ENCODE results near the gene POLR2J3. TPM values are rescaled to one million over a fixed set of nuclear protein-coding genes. Genes with fewer than 3 reads are reported as not detected.
"Not testable (repeated sequence)": the region's sequence is repeated elsewhere in the genome, so short reads cannot be mapped to it uniquely, and the experiment has no call there.

Gene POLR2J3
- total RNA-seq, result 10 to 100 TPM; 11.3 to 28.5 (median 27.3) TPM

DNA sequence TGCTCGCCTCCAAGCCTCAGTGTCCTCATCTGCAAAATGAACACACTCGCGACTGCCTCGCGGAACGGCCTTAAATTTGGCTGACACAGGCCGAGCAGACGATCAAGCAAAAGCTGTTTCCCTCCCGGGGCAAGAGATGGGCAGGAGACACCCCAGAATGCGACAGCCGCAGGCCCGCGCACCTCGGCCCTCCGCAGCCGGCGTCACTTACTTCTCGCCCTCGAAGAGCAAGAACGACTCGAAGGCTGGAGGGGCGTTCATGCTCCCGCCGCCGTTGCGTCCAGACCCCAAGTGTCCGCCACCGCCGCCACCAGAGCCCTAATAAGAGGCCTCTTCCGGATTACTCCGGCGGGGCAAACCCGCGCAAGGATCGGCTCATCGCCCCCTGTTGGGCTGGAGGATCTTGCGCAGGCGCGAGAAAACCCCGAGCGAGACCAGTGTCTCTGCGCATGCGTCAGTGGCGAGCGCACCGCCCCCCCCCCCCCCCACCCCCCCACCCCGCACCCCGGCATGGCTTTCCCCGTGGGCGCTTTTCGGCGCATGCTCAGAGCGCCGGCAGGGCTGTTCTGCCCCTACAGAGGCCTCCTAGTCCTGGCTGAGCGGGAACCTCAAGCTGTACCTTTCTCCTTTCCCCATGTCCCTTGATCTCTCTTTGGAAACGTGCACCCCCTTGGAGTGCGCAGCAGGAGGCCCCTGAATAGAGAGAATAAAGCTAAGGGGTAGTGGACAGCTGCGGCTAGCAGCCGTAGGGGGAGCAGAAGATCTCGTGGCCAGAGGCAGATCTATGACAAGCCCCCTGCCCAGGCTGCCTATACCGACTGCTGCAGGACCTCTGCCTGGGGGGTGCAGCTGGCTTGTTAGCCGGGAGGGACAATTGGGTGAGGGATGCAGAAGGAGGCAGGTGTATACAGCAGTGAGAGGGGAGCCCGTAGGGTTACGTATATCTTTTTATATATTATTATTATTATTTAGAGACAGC, at the start of gene POLR2J3:
POLR2J3 (minus strand) TSS at position 323 of the 979 bp plus-strand sequence; CDS start at position 261, 62 bp downstream.
- H3K9me3 ChIP-seq, H3K27me3 ChIP-seq, H3K4me1 ChIP-seq, H3K36me3 ChIP-seq: not testable (repeated sequence)
- 0% methylated on average over 30 of the region's 64 CpGs for WGBS
- H3K4me3 ChIP-seq, result peak within 1 kb of the TSS; percentile 59
- DNase-seq (ENCODE audit: low spot score in 2 of 2), result peak; percentile 95 to 99
- peak within 1 kb of the TSS; percentile 30 for H3K27ac ChIP-seq
- TF ChIP-seq, protein P1, sequence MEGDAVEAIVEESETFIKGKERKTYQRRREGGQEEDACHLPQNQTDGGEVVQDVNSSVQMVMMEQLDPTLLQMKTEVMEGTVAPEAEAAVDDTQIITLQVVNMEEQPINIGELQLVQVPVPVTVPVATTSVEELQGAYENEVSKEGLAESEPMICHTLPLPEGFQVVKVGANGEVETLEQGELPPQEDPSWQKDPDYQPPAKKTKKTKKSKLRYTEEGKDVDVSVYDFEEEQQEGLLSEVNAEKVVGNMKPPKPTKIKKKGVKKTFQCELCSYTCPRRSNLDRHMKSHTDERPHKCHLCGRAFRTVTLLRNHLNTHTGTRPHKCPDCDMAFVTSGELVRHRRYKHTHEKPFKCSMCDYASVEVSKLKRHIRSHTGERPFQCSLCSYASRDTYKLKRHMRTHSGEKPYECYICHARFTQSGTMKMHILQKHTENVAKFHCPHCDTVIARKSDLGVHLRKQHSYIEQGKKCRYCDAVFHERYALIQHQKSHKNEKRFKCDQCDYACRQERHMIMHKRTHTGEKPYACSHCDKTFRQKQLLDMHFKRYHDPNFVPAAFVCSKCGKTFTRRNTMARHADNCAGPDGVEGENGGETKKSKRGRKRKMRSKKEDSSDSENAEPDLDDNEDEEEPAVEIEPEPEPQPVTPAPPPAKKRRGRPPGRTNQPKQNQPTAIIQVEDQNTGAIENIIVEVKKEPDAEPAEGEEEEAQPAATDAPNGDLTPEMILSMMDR (IDR thresholded peaks at IDR 0.05), result peak in 1 of 2 donors; percentile 68
- TF ChIP-seq POLR2AphosphoS5 (IDR thresholded peaks at IDR 0.05), result peak in 2 of 3 donors; percentile 58 to 64

DNA sequence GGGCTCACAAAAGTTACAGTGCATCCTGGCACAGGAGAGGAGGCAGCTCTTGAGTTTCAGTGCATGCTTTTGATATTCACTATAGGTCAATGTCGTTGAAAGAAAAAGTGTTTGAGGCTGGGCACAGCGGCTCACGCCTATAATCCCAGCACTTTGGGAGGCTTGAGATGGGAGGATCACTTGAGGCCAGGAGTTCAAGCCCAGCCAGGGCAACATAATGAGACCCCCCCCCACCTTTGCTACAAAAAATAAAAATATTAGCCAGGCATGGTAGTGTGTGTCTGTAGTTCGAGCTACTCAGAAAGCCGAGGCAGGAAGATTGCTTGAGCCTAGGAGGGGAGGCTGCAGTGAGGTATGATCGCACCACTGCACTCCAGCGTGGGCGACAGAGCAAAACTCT, 45.7 kb upstream of the POLR2J3 start:
- not testable (repeated sequence) for H3K36me3 ChIP-seq, H3K27me3 ChIP-seq, H3K27ac ChIP-seq, H3K4me3 ChIP-seq, H3K4me1 ChIP-seq, H3K9me3 ChIP-seq
- WGBS, result 60% methylated on average over 3 of the region's 8 CpGs
- peak in 1 of 2 donors; percentile 8 for DNase-seq (ENCODE audit: low spot score in 2 of 2)

DNA sequence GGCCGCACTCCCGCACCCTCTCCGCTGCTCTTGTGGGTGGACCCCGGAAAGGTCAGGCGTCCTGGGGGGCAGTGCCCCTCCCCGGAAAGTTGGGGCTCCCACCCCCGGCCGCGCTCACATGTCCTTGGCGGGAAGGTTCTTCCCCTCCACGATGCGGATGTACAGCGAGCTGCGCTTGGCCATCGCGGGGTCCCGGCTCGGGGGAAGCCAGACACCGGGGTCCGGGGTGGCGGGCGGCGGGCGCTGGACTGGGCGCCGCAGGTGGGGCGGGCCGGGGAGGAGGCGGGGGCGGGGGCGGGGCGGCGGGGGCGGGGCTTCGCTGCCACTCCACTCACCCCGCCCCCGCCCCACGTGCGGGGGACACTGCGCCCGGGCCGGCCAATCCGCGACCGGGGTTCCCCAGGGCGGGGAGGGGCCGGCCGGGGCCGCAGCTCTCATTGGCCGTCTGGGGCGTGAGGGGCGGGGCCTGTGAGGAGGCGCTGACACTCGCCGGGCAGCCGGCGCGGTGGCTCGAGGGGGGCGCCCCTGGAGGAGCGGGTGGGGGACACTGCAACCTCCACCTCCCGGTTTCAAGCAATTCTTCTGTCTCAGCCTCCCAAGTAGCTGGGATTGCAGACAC, 44.2 kb upstream of the POLR2J3 start, which contains the start of gene RASA4:
RASA4 (minus strand) TSS at position 250 of the 619 bp plus-strand sequence; CDS start at position 183, 67 bp downstream.
- not testable (repeated sequence) for H3K27ac ChIP-seq, H3K4me1 ChIP-seq, H3K9me3 ChIP-seq, H3K27me3 ChIP-seq, H3K36me3 ChIP-seq
- H3K4me3 ChIP-seq, result peak within 1 kb of the TSS; percentile 51
- peak; percentile 73 to 74 for DNase-seq (ENCODE audit: low spot score in 2 of 2)
- no CpG with 5 or more reads among the region's 62 CpGs for WGBS

DNA sequence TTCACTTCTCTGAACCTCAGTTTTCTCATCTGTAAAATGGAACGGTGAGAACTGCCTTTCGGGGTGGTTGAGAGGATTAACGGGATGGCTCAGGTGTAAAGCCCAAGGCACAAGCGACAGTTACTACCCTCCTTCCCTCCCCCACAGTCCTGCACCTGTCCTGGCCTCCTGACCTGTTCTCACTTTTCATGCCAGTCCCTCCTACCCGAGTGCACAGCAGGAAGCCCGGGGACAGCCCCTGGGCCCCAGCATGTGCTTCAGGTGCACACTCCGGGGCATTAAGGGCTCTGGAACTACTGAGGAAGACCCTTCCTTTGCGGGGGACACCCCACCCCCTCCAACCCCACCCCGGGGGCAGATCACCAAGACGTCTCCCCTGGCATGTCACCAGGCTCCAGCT, 43.5 kb upstream of the POLR2J3 start:
- WGBS, result no CpG with 5 or more reads among the region's 10 CpGs
- not testable (repeated sequence) for H3K4me1 ChIP-seq; DNase-seq (ENCODE audit: low spot score in 2 of 2); H3K27me3 ChIP-seq; H3K9me3 ChIP-seq; H3K4me3 ChIP-seq; H3K27ac ChIP-seq; H3K36me3 ChIP-seq

DNA sequence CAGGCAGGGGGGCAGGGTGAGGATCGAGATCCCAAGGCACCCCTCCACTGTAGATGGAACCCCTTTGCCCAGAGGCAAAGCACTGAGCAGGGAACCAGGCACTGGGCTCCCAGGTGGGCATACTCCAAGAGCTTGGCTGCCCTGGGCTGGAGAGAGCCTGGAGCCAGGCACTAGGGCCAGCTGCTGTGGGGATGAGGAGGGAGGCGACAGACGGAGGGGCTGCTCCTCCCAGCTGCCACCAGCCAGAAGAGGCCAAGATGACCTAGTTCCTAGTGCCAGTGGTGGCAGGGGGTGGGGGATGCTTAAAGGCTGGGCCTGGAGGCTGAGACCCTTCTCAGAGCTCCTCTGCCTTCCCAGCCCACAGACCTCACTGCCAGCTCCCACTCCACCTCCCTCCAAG, 42.5 kb upstream of the POLR2J3 start:
- not testable (repeated sequence) for H3K4me3 ChIP-seq; H3K27me3 ChIP-seq; H3K27ac ChIP-seq; H3K9me3 ChIP-seq; H3K36me3 ChIP-seq; DNase-seq (ENCODE audit: low spot score in 2 of 2); H3K4me1 ChIP-seq
- no CpG with 5 or more reads among the region's 3 CpGs for WGBS

DNA sequence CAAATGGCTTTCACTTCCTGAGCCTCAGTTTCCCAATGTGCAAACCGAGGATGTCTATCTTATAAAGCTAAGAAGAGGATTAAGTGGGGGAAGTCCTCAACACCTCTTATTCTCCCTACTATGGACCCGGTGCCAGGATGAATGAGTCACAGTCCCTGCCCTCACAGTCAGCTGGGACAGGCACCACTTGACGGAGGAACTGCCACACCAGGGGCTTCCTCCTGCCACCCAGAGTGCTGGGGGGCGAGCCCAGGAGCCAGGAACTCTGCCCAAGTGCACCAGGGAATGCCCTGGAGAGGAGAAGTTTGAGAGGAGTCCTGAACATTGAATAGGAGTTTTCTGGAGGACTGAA, 41.9 kb upstream of the POLR2J3 start:
- H3K4me3 ChIP-seq; H3K27me3 ChIP-seq; H3K9me3 ChIP-seq; DNase-seq (ENCODE audit: low spot score in 2 of 2); H3K36me3 ChIP-seq; H3K4me1 ChIP-seq; H3K27ac ChIP-seq: not testable (repeated sequence)
- no CpG with 5 or more reads among the region's 4 CpGs for WGBS

DNA sequence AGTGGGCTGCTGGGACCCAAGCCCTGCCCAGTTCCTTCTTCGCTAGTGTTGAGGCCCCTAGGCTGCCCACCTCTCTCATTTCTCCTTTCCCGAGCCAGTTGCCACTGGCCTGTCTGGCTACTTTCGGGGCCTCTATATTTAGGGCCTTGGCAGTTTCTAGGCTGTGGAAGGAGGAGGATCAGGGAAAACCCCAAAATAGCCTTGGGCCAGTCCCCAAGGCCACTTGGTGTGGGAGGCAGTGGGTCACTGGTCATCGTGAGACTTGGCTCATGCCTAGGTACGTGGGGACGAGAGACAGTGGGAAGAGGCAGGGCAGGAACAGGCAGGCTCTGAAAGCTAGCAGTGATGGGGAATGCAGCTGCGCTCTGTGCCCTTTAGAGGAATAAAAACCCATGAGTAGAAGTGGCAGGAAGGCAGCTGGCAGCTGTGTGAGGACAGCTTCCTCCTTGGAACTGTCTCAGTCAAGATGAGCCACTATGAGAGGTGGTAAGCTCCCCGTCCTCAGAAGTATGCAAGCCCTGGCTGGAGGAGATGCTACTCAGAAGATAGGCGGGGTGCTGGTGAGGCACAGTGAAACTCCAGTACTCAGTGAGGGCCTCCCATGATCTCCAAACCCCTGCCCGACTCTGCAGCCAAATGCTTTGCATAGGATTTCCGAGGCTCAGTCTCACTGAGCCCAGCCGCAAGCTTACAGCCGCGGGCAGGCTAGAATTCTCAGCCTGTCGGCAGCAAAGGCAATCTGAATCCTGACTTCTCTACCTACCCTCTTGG, 41.4 kb upstream of the POLR2J3 start:
- not testable (repeated sequence) for H3K36me3 ChIP-seq, H3K4me1 ChIP-seq, H3K27me3 ChIP-seq, H3K27ac ChIP-seq, H3K4me3 ChIP-seq, H3K9me3 ChIP-seq
- WGBS, result no CpG with 5 or more reads among the region's 15 CpGs
- DNase-seq (ENCODE audit: low spot score in 2 of 2), result peak in 1 of 2 donors; percentile 4

DNA sequence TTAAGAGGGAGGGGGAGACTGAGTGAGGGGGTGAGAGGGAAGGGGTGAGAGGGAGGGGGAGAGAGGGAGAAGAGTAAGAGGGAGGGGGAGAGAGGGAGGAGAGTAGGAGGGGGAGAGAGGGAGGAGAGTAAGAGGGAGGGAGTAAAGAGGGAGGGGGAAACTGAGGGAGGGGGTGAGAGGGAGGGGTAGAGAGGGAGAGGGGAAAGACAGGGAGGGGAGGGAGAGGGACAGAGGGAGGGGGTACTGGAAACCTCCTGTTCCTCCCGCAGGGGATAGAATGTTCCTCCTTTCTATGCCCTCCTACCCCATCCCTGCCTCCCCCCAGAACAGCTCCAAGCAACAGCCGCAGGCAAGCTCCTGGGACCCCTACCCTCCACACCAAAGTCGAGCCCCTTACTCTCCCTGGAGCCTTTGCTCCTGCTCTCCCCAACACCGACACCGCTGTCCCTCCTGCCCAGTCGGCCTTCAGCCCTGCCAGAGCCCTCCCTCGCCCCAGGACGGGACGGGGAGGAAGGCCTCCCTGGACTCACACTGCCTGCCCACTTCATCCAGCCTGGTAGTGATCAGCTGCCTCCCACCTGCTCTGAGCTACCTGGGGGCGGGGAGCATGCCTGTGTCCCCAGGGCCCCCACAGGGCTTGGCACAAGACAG, 39.4 kb upstream of the POLR2J3 start:
- H3K4me1 ChIP-seq, H3K36me3 ChIP-seq, H3K9me3 ChIP-seq, H3K4me3 ChIP-seq, H3K27ac ChIP-seq, H3K27me3 ChIP-seq: not testable (repeated sequence)
- 24% methylated on average over 7 of the region's 10 CpGs for WGBS
- peak in 1 of 2 donors; percentile 84 for DNase-seq (ENCODE audit: low spot score in 2 of 2)

DNA sequence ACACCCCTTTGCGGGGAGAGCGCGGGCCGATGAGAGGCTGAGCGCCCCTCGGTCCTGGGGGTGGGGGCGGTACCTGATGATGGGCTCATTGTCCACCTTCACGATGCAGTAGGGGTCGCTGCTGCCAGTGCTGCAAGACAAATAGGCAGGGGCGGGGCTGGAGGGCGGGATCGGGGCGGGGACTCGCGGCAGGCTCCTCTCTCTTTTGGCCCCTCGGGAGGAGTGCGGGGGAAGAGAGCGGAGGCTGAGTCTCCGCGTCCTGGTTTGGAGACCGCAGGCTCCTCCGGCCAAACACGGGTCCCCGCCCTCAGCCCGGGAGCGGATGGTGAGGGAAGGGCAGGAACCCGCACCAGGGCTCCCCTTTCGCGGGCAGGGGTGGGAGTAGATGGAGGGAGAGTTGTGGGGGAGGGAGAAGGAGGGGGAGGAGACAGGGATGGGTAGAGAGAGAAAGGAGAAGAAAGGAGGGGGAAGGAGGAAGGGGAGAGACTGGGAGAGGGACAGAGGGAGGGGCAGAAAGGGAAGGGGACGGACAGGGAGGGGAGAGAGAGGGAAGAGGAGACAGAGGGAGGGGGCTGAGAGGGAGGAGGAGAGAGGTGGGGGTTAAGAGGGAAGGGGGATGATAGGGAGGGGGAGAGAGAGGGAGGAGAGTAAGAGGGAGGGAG, 38.8 kb upstream of the POLR2J3 start:
- not testable (repeated sequence) for H3K9me3 ChIP-seq; H3K4me1 ChIP-seq; H3K27me3 ChIP-seq; DNase-seq (ENCODE audit: low spot score in 2 of 2); H3K27ac ChIP-seq; H3K4me3 ChIP-seq; H3K36me3 ChIP-seq
- WGBS, result no CpG with 5 or more reads among the region's 30 CpGs

DNA sequence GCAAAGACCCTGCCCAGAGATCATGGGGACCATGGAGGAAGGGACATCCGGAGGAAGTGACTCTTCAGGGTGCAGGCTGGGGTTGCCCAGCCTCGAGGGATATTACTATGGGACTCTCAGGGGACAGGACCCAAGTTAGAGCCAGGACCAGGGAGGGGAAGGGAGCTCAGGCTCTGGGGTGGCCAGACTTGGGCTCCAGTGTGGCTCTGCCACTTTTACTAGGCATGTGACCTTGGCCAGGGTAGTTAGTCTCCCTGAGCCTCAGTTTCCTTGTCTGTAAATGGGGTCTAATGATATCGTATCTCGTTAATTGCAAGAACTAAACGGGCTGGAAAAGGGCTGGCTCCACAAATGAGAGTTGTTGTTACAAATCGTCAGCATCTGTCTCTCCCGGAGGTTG, 38.1 kb upstream of the POLR2J3 start:
- H3K4me3 ChIP-seq, H3K27me3 ChIP-seq, H3K4me1 ChIP-seq, H3K36me3 ChIP-seq, H3K27ac ChIP-seq, H3K9me3 ChIP-seq: not testable (repeated sequence)
- WGBS, result no CpG with 5 or more reads among the region's 7 CpGs
- peak in 1 of 2 donors; percentile 49 for DNase-seq (ENCODE audit: low spot score in 2 of 2)

DNA sequence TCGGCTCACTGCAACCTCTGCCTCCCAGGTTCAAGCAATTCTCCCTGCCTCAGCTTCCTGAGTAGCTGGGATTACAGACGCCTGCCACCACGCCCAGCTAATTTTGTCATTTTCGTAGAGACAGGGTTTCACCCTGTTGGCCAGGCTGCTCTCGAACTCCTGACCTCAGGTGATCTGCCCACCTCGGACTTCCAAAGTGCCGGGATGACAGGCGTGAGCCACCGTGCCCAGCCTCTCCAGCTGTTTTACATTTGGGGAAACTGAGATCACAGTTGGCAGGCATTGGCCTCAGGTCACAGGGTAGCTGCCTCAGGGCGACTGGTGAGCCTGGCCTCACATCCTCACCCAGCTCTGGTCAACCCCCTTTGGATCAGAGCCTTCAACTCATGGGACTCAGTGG, 37.4 kb upstream of the POLR2J3 start:
- not testable (repeated sequence) for H3K4me3 ChIP-seq, H3K27ac ChIP-seq, H3K27me3 ChIP-seq, H3K9me3 ChIP-seq, H3K36me3 ChIP-seq, H3K4me1 ChIP-seq
- no CpG with 5 or more reads among the region's 10 CpGs for WGBS
- DNase-seq (ENCODE audit: low spot score in 2 of 2), result peak in 1 of 2 donors; percentile 32

DNA sequence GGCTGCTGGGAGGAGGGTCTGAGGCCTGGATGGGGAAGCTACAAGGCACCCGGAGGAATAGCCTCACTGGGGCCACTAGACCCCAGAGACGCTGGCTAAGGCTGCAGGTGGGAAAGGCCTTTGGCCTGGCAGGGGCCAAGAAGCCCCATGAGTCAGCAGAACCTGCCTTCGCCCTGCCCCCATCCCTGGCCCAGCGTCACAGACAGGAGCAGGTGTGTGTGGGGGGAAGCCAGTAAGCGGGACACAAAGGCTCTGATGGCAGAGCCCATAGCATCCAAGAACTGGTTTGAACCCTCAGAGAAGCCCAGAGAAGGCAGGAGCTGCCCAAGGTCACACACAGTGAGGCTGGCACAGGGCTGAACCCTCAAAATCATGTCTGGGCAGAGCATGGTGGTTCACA, 34.5 kb upstream of the POLR2J3 start:
- not testable (repeated sequence) for DNase-seq (ENCODE audit: low spot score in 2 of 2); H3K36me3 ChIP-seq; H3K4me3 ChIP-seq; H3K27me3 ChIP-seq; H3K4me1 ChIP-seq; H3K27ac ChIP-seq; H3K9me3 ChIP-seq
- no CpG with 5 or more reads among the region's 5 CpGs for WGBS
